Measurements from ENCODE around the gene B3GALT6. TPM values are rescaled to one million over a fixed set of nuclear protein-coding genes. Genes with fewer than 3 reads are reported as not detected.

B3GALT6 gene
- total RNA-seq, 6 experiments from 2014 or later: 24.5 to 35.7 (median 25.8) TPM

- no peak overlapping the region for H3K27ac Mint-ChIP-seq
Observed at GRCh38 chr1:1207571-1207892, 24.5 kb upstream of the B3GALT6 start.

GRCh38 chr1:1208713-1209433 lies 23.2 kb upstream of the B3GALT6 start:
- no peaks in the 10 kb centered on the region for H3K9me3 Mint-ChIP-seq
- H3K27me3 Mint-ChIP-seq (ENCODE audit: insufficient read depth): no peaks in the 10 kb centered on the region
- TF ChIP-seq, protein P1, sequence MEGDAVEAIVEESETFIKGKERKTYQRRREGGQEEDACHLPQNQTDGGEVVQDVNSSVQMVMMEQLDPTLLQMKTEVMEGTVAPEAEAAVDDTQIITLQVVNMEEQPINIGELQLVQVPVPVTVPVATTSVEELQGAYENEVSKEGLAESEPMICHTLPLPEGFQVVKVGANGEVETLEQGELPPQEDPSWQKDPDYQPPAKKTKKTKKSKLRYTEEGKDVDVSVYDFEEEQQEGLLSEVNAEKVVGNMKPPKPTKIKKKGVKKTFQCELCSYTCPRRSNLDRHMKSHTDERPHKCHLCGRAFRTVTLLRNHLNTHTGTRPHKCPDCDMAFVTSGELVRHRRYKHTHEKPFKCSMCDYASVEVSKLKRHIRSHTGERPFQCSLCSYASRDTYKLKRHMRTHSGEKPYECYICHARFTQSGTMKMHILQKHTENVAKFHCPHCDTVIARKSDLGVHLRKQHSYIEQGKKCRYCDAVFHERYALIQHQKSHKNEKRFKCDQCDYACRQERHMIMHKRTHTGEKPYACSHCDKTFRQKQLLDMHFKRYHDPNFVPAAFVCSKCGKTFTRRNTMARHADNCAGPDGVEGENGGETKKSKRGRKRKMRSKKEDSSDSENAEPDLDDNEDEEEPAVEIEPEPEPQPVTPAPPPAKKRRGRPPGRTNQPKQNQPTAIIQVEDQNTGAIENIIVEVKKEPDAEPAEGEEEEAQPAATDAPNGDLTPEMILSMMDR (IDR thresholded peaks at IDR 0.05): no peak
- DNase-seq: no peak
- peak overlapping the region; percentile 85 for H3K4me3 Mint-ChIP-seq
- peaks cover 13% of the 10 kb centered on the region for H3K4me1 Mint-ChIP-seq (ENCODE audit: low read depth)
- peak overlapping the region; percentile 93 for H3K27ac Mint-ChIP-seq
- H3K36me3 Mint-ChIP-seq (ENCODE audit: low read depth): no peaks in the 10 kb centered on the region

More at GRCh38 chr1:1207571-1207892, 24.5 kb upstream of the B3GALT6 start:
- no peak for DNase-seq
- Mint-ChIP-seq H3K27me3 (ENCODE audit: insufficient read depth) (no peaks in the 10 kb centered on the region), H3K4me1 (ENCODE audit: low read depth) (peaks cover 13% of the 10 kb centered on the region), H3K9me3 (no peaks in the 10 kb centered on the region), H3K36me3 (ENCODE audit: low read depth) (no peaks in the 10 kb centered on the region), H3K4me3 (no peak overlapping the region)
- TF ChIP-seq, protein P1 (IDR thresholded peaks at IDR 0.05): no peak

DNA sequence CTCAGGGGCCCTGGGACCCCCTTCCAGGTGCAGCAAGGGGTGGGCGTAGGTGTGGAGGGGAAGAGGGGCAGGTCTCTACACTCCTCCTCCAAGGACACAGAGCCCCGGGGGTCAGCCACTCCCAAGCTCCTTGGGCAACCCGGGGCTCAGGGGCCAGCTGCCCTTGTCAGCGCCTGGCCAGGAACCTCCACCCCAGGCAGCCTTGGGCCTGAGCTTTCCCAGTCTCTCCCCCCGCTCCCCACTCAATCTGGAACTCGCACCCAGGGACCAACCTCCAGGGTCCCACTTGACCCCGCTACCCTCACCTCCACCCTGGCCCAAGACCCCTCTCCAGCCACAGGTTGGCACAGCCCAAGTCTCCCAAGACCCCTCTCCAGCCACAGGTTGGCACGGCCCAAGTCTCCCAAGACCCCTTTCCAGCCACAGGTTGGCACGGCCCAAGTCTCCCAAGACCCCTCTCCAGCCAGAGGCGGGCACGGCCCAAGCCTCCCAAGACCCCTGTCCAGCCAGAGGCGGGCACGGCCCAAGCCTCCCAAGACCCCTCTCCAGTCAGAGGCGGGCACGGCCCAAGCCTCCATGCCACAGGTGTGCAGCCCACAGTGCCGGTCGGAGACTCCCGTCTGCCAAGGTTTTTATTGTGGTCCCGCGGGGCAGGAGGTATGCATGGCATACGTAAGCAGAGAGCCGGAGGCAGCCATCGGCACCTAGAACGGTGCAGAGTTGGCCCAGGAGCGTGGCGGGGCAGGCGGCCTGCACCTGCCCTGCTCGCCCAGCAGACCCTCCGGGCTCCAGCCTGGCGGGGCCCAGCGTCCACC lies 21.1 kb upstream of the B3GALT6 start:
- Mint-ChIP-seq H3K27ac (no peak overlapping the region), H3K9me3 (no peaks in the 10 kb centered on the region), H3K4me3 (no peak overlapping the region), H3K4me1 (ENCODE audit: low read depth) (peaks cover 13% of the 10 kb centered on the region), H3K36me3 (ENCODE audit: low read depth) (no peaks in the 10 kb centered on the region), H3K27me3 (ENCODE audit: insufficient read depth) (no peaks in the 10 kb centered on the region)
- TF ChIP-seq, protein P1 (IDR thresholded peaks at IDR 0.05): no peak
- DNase-seq: no peak

DNA sequence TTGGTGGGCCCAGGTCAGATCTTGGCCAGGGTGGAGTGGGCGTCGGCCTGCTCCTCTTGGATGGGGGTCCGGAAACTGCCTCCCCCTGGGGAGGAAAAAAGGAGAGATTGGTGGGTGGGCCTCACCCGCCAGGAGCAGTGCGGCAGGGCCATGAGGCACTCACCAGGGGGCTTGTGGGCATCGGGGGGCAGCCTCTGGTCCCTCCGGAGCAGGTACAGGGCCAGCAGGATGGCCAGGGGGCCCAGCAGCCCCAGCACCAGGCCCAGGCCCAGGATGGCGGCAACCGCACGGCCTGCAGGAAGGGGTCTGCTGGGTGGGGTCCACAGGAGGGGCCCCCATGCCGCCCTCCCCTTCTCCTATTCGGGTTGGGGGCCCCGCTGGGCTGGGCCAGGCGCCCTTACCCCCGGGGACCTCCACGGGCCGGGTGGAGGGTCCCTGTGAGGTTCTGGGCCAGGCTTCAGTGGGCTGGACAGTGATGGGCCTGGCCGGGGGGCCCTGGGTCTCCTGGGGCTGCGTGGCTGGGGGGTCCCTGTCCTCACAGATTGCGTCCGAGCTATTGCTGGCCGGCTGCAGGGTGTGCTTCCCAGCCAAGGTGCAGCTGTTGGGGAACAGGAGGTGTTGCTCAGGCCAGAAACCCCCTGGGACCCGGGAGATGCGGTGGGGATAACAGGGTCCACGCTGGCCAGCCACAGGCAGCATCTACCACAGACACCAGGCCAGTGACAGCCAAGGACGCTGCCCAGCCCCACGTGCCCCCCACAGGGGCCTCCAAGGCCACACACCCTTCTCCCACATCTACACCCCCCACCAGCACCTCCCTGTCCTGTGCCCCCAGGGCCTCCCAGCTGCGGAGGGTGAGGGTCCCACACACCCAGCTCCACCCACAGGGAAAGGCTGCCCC lies 20.2 kb upstream of the B3GALT6 start:
- Mint-ChIP-seq H3K4me1 (ENCODE audit: low read depth) (peaks cover 13% of the 10 kb centered on the region), H3K36me3 (ENCODE audit: low read depth) (peaks cover 4% of the 10 kb centered on the region; the same call in 1 of the 2 replicates), H3K9me3 (no peaks in the 10 kb centered on the region), H3K27ac (no peak overlapping the region), H3K4me3 (no peak overlapping the region), H3K27me3 (ENCODE audit: insufficient read depth) (no peaks in the 10 kb centered on the region)
- TF ChIP-seq, protein P1 (IDR thresholded peaks at IDR 0.05): no peak
- no peak for DNase-seq

DNA sequence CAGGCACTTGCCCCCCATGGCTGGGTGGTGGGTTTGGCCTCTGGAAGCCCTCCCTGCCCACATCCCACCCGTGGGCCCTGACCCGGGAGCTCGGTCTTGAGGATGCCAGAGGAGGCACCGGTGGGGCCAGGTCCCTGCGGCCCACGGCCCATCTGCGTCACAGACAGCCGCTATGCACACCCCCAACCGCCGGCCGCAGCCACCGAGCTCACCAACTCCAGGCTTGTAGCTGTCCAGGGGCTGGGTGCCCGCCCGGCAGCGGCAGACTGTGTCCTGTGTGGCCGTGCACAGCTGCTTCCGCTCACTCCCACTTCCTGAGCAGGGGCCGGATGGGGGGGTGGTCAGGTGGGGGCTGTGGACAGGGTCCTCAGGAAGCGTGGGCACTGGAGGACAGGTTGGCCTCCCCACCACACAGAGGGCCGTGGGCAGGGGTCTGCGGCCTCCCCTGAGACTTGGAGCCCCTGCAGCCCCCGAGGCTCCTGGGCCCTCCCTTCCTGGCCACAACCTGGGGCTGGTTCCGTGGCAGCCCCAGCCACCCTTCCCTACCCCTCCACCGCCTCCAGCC lies 19.2 kb upstream of the B3GALT6 start:
- no peak for DNase-seq
- H3K4me1 Mint-ChIP-seq (ENCODE audit: low read depth): peaks cover 11% of the 10 kb centered on the region
- H3K27ac Mint-ChIP-seq: no peak overlapping the region
- TF ChIP-seq, protein P1 (IDR thresholded peaks at IDR 0.05): no peak
- no peak overlapping the region for H3K4me3 Mint-ChIP-seq
- 0 out of 2 replicates have a peak, but pooled peaks cover 1% of the 10 kb centered on the region for H3K27me3 Mint-ChIP-seq (ENCODE audit: insufficient read depth)
- no peaks in the 10 kb centered on the region for H3K9me3 Mint-ChIP-seq
- peaks cover 4% of the 10 kb centered on the region; the same call in 1 of the 2 replicates for H3K36me3 Mint-ChIP-seq (ENCODE audit: low read depth)

All from HFFc6 (cell line).